ENCODE measurements around the gene SPSB2. TPM values are rescaled to one million over a fixed set of nuclear protein-coding genes. Genes with fewer than 3 reads are reported as not detected.
"Not testable (repeated sequence)": the region's sequence is repeated elsewhere in the genome, so short reads cannot be mapped to it uniquely, and the experiment has no call there.

The SPSB2 gene
- total RNA-seq, 4 donors from 2014 or later: 4.5 to 21.0 (median 8.2) TPM

DNA sequence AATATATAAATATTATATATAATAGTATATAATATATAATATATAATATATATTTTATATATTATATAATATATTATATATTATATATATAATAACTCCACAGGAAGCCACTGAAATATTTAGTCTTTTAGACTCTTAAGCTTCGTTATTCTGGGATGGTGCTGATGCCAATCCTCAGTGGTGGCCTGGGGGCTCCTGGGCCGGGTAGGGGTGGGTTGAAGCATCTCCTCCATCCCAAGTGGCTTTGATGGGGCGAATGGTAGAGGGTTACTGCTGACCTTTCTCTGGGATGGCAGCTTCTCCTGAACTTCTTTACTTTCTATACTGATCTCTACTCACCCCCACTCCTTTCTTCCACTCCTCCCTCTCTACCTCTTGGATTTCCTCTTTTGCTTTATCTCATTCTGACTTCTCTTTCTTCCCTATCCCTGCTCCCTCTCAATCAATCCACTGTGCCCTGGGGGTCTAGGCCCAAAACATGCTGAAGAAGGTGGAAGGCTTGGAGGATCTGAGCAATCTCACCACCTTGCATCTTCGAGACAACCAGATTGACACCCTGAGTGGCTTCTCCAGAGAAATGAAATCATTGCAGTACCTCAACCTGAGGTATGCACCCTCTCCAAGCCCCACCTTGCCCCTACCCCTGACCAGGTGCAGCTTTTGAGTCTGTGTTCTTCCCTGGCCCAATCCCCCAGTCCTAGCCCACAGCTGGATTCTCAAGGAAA, 36.5 kb upstream of the SPSB2 start:
- WGBS, 2 donors (ENCODE audit: low coverage in 1 of 2): 87 to 100% methylated on average over 3 to 4 of the region's 4 CpGs
- no peaks in the 10 kb centered on the region for H3K9me3 ChIP-seq
- H3K4me3 ChIP-seq: no peak overlapping the region
- no peaks in the 10 kb centered on the region for H3K36me3 ChIP-seq
- peaks cover 8 to 17% (median 13%) of the 10 kb centered on the region in 4 donors for H3K4me1 ChIP-seq
- H3K27ac ChIP-seq: no peak overlapping the region
- TF ChIP-seq, protein P1, sequence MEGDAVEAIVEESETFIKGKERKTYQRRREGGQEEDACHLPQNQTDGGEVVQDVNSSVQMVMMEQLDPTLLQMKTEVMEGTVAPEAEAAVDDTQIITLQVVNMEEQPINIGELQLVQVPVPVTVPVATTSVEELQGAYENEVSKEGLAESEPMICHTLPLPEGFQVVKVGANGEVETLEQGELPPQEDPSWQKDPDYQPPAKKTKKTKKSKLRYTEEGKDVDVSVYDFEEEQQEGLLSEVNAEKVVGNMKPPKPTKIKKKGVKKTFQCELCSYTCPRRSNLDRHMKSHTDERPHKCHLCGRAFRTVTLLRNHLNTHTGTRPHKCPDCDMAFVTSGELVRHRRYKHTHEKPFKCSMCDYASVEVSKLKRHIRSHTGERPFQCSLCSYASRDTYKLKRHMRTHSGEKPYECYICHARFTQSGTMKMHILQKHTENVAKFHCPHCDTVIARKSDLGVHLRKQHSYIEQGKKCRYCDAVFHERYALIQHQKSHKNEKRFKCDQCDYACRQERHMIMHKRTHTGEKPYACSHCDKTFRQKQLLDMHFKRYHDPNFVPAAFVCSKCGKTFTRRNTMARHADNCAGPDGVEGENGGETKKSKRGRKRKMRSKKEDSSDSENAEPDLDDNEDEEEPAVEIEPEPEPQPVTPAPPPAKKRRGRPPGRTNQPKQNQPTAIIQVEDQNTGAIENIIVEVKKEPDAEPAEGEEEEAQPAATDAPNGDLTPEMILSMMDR (IDR thresholded peaks at IDR 0.05): no peak
- no peak for TF ChIP-seq POLR2A (IDR thresholded peaks at IDR 0.05)
- no peak for TF ChIP-seq EP300 (IDR thresholded peaks at IDR 0.05; ENCODE audit: low read depth)
- TF ChIP-seq POLR2AphosphoS5 (IDR thresholded peaks at IDR 0.05): no peak
- intact Hi-C loops (cut with DNase I; ENCODE audit: low total_unique reads) (no loop called here), in situ Hi-C loops (cut with MboI; ENCODE audit: low pct_ligation_motif_present in 1 of 4, low pct_unique_long_range_greater_than_20kb in 1 of 4, low sequenced_read_pairs in 3 of 4) (loop anchor here in 1 of 4 donors (25.0 kb wide), 1 partner anchor 203 kb away; the partner anchor contains the start of gene C1RL)
- H3K27me3 ChIP-seq: peaks cover 18% of the 10 kb centered on the region
- no peak for DNase-seq

DNA sequence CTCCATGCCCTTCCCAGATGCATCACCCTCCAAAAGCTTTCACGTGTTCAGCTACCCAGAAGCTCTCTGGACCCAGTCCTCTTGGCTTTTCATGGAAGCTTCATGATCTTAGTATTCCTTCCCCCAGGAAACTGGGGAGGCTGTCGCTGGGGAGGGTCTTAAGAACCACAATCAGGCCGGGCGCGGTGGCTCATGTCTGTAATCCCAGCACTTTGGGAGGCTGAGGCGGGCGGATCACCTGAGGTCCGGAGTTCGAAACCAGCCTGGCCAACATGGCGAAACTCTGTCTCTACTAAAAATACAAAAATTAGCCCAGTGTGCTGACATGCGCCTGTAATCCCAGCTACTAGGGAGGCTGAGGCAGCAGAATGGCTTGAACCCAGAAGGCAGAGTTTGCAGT, 35.0 kb upstream of the SPSB2 start:
- H3K4me1 ChIP-seq: peaks cover 4 to 13% (median 11%) of the 10 kb centered on the region in 4 donors
- WGBS, 2 donors (ENCODE audit: low coverage in 1 of 2): 60 to 94% methylated on average over 1 to 11 of the region's 11 CpGs
- DNase-seq; H3K9me3 ChIP-seq; H3K27me3 ChIP-seq; H3K4me3 ChIP-seq; intact Hi-C loops (cut with DNase I; ENCODE audit: low total_unique reads); H3K36me3 ChIP-seq; H3K27ac ChIP-seq: not testable (repeated sequence)
- in situ Hi-C loops (cut with MboI; ENCODE audit: low pct_ligation_motif_present in 1 of 4, low pct_unique_long_range_greater_than_20kb in 1 of 4, low sequenced_read_pairs in 3 of 4): loop anchor here in 1 of 4 donors (25.0 kb wide), 1 partner anchor 204 kb away; the partner anchor contains the start of gene C1RL

DNA sequence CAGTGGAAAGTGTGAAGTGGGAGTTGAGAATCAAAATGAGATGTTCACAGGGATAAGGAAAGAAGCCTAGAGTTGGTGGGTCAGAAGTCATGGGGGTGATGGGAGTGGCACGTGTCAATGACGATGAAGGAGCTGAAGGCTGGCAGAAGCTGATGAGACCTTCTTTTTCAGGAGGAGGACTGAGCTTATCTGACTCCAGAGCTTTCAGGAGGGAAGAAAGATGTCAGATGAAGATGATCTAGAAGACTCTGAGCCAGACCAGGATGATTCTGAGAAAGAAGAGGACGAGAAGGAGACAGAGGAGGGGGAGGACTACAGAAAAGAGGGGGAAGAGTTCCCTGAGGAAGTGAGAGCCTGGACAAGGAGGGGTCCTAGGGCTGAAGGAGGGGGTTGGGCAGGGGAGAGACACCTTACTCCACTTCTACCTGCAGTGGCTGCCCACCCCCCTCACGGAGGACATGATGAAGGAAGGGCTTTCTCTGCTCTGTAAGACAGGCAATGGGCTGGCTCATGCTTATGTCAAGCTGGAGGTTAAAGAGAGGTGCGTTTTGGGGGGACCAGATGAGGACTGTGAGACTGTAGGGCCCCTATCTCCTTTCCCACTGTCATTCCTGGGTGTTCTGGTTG, 32.4 kb upstream of the SPSB2 start:
- intact Hi-C loops (cut with DNase I; ENCODE audit: low total_unique reads) (no loop called here), in situ Hi-C loops (cut with MboI; ENCODE audit: low pct_ligation_motif_present in 1 of 4, low pct_unique_long_range_greater_than_20kb in 1 of 4, low sequenced_read_pairs in 3 of 4) (loop anchor here in 1 of 4 donors (25.0 kb wide), 1 partner anchor 207 kb away; the partner anchor contains the start of gene C1RL)
- no peak for DNase-seq
- H3K4me3 ChIP-seq: peak overlapping the region in 2 of 4 donors; percentile 53 to 74
- H3K36me3 ChIP-seq: no peaks in the 10 kb centered on the region
- peaks cover 4 to 15% (median 13%) of the 10 kb centered on the region in 4 donors for H3K4me1 ChIP-seq
- H3K27ac ChIP-seq: peak overlapping the region in 3 of 4 donors; percentile 85 to 87 (median 85)
- no peaks in the 10 kb centered on the region for H3K27me3 ChIP-seq
- no peak for TF ChIP-seq EP300 (IDR thresholded peaks at IDR 0.05; ENCODE audit: low read depth)
- TF ChIP-seq, protein P1 (IDR thresholded peaks at IDR 0.05): no peak
- TF ChIP-seq POLR2AphosphoS5 (IDR thresholded peaks at IDR 0.05): no peak
- TF ChIP-seq POLR2A (IDR thresholded peaks at IDR 0.05): no peak
- H3K9me3 ChIP-seq: no peaks in the 10 kb centered on the region
- 63 to 92% methylated on average over 2 to 5 of the region's 5 CpGs for WGBS, 2 donors (ENCODE audit: low coverage in 1 of 2)

DNA sequence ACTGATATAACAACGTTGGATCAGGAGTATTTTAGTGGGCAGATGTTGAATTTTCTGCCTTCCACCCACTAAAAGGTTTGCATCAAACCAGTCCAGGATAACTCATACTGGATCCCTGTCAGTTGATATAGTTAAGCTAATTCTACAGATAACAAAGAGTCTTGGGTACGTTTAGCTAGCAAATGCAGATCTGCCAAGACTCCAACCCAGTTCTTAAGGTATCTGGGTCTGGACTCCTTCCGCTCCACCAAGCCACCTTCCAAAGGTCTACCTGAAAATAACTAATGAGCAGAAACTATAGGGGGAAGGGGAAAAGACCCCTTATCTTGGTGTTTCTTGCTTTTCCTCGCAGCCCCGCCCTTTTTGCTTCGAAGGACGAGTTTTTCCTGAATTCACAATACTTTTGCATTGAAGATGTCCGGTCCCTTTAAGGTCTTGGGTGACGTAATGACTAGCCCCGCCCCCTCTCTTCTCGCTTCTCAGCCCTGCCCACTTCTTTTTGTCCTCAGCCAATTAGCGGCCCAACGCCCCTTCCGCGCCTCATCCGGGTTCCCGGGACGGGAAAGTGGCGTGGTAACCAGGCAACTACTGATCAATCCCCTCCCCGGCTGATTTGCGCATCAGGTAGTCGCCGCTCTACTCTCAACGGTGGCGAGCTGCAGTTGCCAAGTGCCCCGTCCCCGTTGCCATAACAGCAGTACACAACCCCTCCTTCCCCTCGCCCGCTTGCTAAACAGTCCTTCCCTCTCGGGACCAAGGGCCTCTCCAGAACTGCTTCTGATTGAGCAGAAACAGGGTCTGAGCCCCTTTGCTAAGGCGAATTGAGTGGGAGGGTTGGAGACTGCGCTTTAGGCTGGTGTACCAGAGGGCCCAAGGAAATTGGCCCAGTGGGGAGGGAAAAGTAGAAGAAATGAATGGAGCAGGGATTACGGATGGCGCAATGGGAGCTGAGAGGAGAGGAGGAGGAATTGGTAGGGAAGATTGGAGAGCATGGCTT, 31.5 kb upstream of the SPSB2 start, which contains the start of gene LRRC23:
TSS of gene LRRC23 (plus strand) at position 543 of the 997 bp plus-strand sequence. CDS start 812 bp downstream, outside the sequence.
- H3K27me3 ChIP-seq: no peaks in the 10 kb centered on the region
- intact Hi-C loops (cut with DNase I; ENCODE audit: low total_unique reads) (no loop called here), in situ Hi-C loops (cut with MboI; ENCODE audit: low pct_ligation_motif_present in 1 of 4, low pct_unique_long_range_greater_than_20kb in 1 of 4, low sequenced_read_pairs in 3 of 4) (loop anchor here in 1 of 4 donors (25.0 kb wide), 1 partner anchor 208 kb away; the partner anchor contains the start of gene C1RL)
- DNase-seq: peak; percentile 99
- TF ChIP-seq POLR2AphosphoS5 (IDR thresholded peaks at IDR 0.05) (peak; percentile 54 to 76 (median 76)), EP300 (IDR thresholded peaks at IDR 0.05; ENCODE audit: low read depth) (no peak), POLR2A (IDR thresholded peaks at IDR 0.05) (peak; percentile 56)
- TF ChIP-seq, protein P1 (IDR thresholded peaks at IDR 0.05): no peak
- H3K4me1 ChIP-seq: peaks cover 4 to 23% (median 20%) of the 10 kb centered on the region in 4 donors
- WGBS, 2 donors (ENCODE audit: low coverage in 1 of 2): 6 to 10% methylated on average over 12 to 34 of the region's 34 CpGs
- H3K9me3 ChIP-seq: no peaks in the 10 kb centered on the region
- H3K27ac ChIP-seq: peak within 1 kb of the TSS; percentile 79 to 87 (median 85)
- no peaks in the 10 kb centered on the region for H3K36me3 ChIP-seq
- peak within 1 kb of the TSS; percentile 18 to 74 (median 56) for H3K4me3 ChIP-seq
